Mesendoderm (in vitro differentiated cells): ENCODE data around the gene DGCR2.

Experiments used
- DNase-seq: peaks from one replicate; pipeline ENCODE4 v3.0.0; 2013
- H2AK5ac ChIP-seq: 2 replicates; pipeline ENCODE4 v1.6.1; 2013; ENCODE audit warnings: low read length, inconsistent platforms
- H2BK120ac ChIP-seq: 2 replicates; pipeline ENCODE4 v1.6.1; 2013; ENCODE audit warnings: low read depth, mild to moderate bottlenecking, low read length, moderate library complexity, mixed read lengths
- H2BK15ac ChIP-seq: replicated peaks from 2 replicates; pipeline ENCODE4 v1.6.1; 2013; ENCODE audit warnings: low read depth, mild to moderate bottlenecking, moderate library complexity
- H2BK5ac ChIP-seq: 2 replicates; pipeline ENCODE4 v1.6.1; 2013; ENCODE audit warnings: low read length, inconsistent platforms
- H3K18ac ChIP-seq: 2 replicates; pipeline ENCODE4 v1.6.1; 2013; ENCODE audit warnings: mild to moderate bottlenecking, low read length, mixed read lengths
- H3K23ac ChIP-seq: one replicate; pipeline ENCODE4 v1.6.1; 2013; ENCODE audit warnings: low read length
- H3K27ac ChIP-seq: 2 replicates; pipeline ENCODE4 v1.5.1; 2013; ENCODE audit warnings: low read depth, mild to moderate bottlenecking, inconsistent platforms, low read length, moderate library complexity
- H3K27me3 ChIP-seq: 2 replicates; pipeline ENCODE4 v1.6.1; 2013; ENCODE audit warnings: low read length, control low read depth, mild to moderate bottlenecking, inconsistent platforms; ENCODE audit not compliant: insufficient read depth, poor library complexity
- H3K36me3 ChIP-seq: 2 replicates; pipeline ENCODE4 v1.6.1; 2013; ENCODE audit warnings: low read length, inconsistent platforms; ENCODE audit not compliant: control insufficient read depth, insufficient read depth
- H3K4ac ChIP-seq: one replicate; pipeline ENCODE4 v1.6.1; 2013; ENCODE audit warnings: low read depth, mild to moderate bottlenecking, low read length, moderate library complexity
- H3K4me1 ChIP-seq: 2 replicates; pipeline ENCODE4 v1.6.1; 2013; ENCODE audit warnings: low read depth, low read length, inconsistent platforms; ENCODE audit not compliant: control insufficient read depth
- H3K4me2 ChIP-seq: 2 replicates; pipeline ENCODE4 v1.6.1; 2013; ENCODE audit warnings: low read length
- H3K4me3 ChIP-seq: 2 replicates; pipeline ENCODE4 v1.5.1; 2013; ENCODE audit warnings: mild to moderate bottlenecking, low read length
- H3K56ac ChIP-seq: one replicate; pipeline ENCODE4 v1.6.1; 2013; ENCODE audit warnings: low read length
- H3K79me1 ChIP-seq: 2 replicates; pipeline ENCODE4 v1.6.1; 2013; ENCODE audit warnings: low read length, inconsistent platforms
- H3K79me2 ChIP-seq: 2 replicates; pipeline ENCODE4 v1.6.1; 2013; ENCODE audit warnings: mild to moderate bottlenecking, low read length; ENCODE audit not compliant: control insufficient read depth, insufficient read depth
- H3K9ac ChIP-seq: 2 replicates; pipeline ENCODE4 v1.6.1; 2013; ENCODE audit warnings: low read length, inconsistent platforms
- H4K5ac ChIP-seq: one replicate; pipeline ENCODE4 v1.6.1; 2013; ENCODE audit warnings: low read length
- H4K8ac ChIP-seq: one replicate; pipeline ENCODE4 v1.6.1; 2013; ENCODE audit warnings: low read depth, mild to moderate bottlenecking, control low read depth, low read length, moderate library complexity
- WGBS: extraction: QIAGEN DNeasy Blood & Tissue Kit; methylation state at CpG from one replicate; pipeline ENCODE4 v1.1.7; 2013; ENCODE audit warnings: low lambda C conversion rate, missing lambda C conversion rate; ENCODE audit not compliant: insufficient coverage; ENCODE audit errors: extremely low coverage; 5-methylcytosine and 5-hydroxymethylcytosine counted together

Gene DGCR2

GRCh38 chr22:19106886-19107729 lies 15.1 kb downstream of the DGCR2 start:
- DNase-seq, result no peak

GRCh38 chr22:19105867-19106802 lies 16.1 kb downstream of the DGCR2 start:
- Histone ChIP-seq H3K36me3 (no peaks in the 10 kb centered on the region), H3K56ac (no peak overlapping the region), H3K79me1 (peaks cover 41% of the 10 kb centered on the region), H4K5ac (no peak overlapping the region), H2BK5ac (no peak overlapping the region), H3K27me3 (no peaks in the 10 kb centered on the region), H3K18ac (no peak overlapping the region), H3K4ac (no peak overlapping the region), H2BK120ac (no peak overlapping the region), H3K27ac (no peak overlapping the region), H3K23ac (no peak overlapping the region), H4K8ac (no peak overlapping the region), H2BK15ac (no peak overlapping the region), H3K79me2 (peaks cover 60% of the 10 kb centered on the region), H3K4me2 (no peak overlapping the region), H3K4me3 (no peak overlapping the region), H3K9ac (no peak overlapping the region), H2AK5ac (no peak overlapping the region), H3K4me1 (peaks cover 4% of the 10 kb centered on the region)
- DNase-seq, result peak; percentile 37
- no CpG with 5 or more reads among the region's 18 CpGs for WGBS

More at GRCh38 chr22:19106886-19107729, 15.1 kb downstream of the DGCR2 start:
- peaks cover 44% of the 10 kb centered on the region for H3K79me1 ChIP-seq
- H3K4ac ChIP-seq, result no peak overlapping the region
- H3K56ac ChIP-seq, result no peak overlapping the region
- H4K5ac ChIP-seq, result no peak overlapping the region
- H2BK120ac ChIP-seq, result no peak overlapping the region
- no peak overlapping the region for H4K8ac ChIP-seq
- H3K27me3 ChIP-seq, result no peaks in the 10 kb centered on the region
- H3K23ac ChIP-seq, result no peak overlapping the region
- H3K9ac ChIP-seq, result no peak overlapping the region
- H3K4me3 ChIP-seq, result no peak overlapping the region
- no peak overlapping the region for H3K27ac ChIP-seq
- peaks cover 6% of the 10 kb centered on the region for H3K4me1 ChIP-seq
- H3K4me2 ChIP-seq, result no peak overlapping the region
- no CpG with 5 or more reads among the region's 3 CpGs for WGBS
- H2AK5ac ChIP-seq, result no peak overlapping the region
- H3K18ac ChIP-seq, result no peak overlapping the region
- H2BK5ac ChIP-seq, result no peak overlapping the region
- H3K79me2 ChIP-seq, result peaks cover 64% of the 10 kb centered on the region
- no peak overlapping the region for H2BK15ac ChIP-seq
- H3K36me3 ChIP-seq, result no peaks in the 10 kb centered on the region

GRCh38 chr22:19105456-19105855 lies 16.8 kb downstream of the DGCR2 start:
- no peak overlapping the region for H3K56ac ChIP-seq
- H3K9ac ChIP-seq, result no peak overlapping the region
- H3K23ac ChIP-seq, result no peak overlapping the region
- H2BK120ac ChIP-seq, result no peak overlapping the region
- WGBS, result no CpG with 5 or more reads among the region's 8 CpGs
- no peak overlapping the region for H4K8ac ChIP-seq
- DNase-seq, result no peak
- H3K18ac ChIP-seq, result no peak overlapping the region
- no peak overlapping the region for H3K4me2 ChIP-seq
- H2BK15ac ChIP-seq, result no peak overlapping the region
- no peak overlapping the region for H2AK5ac ChIP-seq
- H3K79me2 ChIP-seq, result peaks cover 61% of the 10 kb centered on the region
- peaks cover 4% of the 10 kb centered on the region for H3K4me1 ChIP-seq
- no peaks in the 10 kb centered on the region for H3K36me3 ChIP-seq
- H3K27me3 ChIP-seq, result no peaks in the 10 kb centered on the region
- H4K5ac ChIP-seq, result no peak overlapping the region
- H3K4me3 ChIP-seq, result no peak overlapping the region
- no peak overlapping the region for H3K4ac ChIP-seq
- no peak overlapping the region for H3K27ac ChIP-seq
- no peak overlapping the region for H2BK5ac ChIP-seq
- H3K79me1 ChIP-seq, result peaks cover 38% of the 10 kb centered on the region

- no CpG with 5 or more reads among the region's 5 CpGs for WGBS
- no peak overlapping the region for H3K27ac ChIP-seq
These were observed 18.1 kb downstream of the DGCR2 start for GRCh38 chr22:19103880-19104821.

GRCh38 chr22:19098157-19098556 lies 24.1 kb downstream of the DGCR2 start:
- H3K9ac ChIP-seq, result no peak overlapping the region
- no peak overlapping the region for H4K5ac ChIP-seq
- H3K4ac ChIP-seq, result no peak overlapping the region
- no peaks in the 10 kb centered on the region for H3K36me3 ChIP-seq
- H2BK5ac ChIP-seq, result no peak overlapping the region
- DNase-seq, result no peak
- no peak overlapping the region for H3K56ac ChIP-seq
- H3K4me2 ChIP-seq, result no peak overlapping the region
- H2BK15ac ChIP-seq, result no peak overlapping the region
- no peak overlapping the region for H3K23ac ChIP-seq
- WGBS, result no CpG with 5 or more reads among the region's 4 CpGs
- no peak overlapping the region for H3K4me3 ChIP-seq
- H3K79me2 ChIP-seq, result peaks cover 12% of the 10 kb centered on the region
- peaks cover 11% of the 10 kb centered on the region for H3K79me1 ChIP-seq
- H2BK120ac ChIP-seq, result no peak overlapping the region
- H3K4me1 ChIP-seq, result no peaks in the 10 kb centered on the region
- H3K18ac ChIP-seq, result no peak overlapping the region
- H3K27ac ChIP-seq, result no peak overlapping the region
- H2AK5ac ChIP-seq, result no peak overlapping the region
- no peak overlapping the region for H4K8ac ChIP-seq
- no peaks in the 10 kb centered on the region for H3K27me3 ChIP-seq

More at GRCh38 chr22:19103880-19104821, 18.1 kb downstream of the DGCR2 start:
- Histone ChIP-seq H3K4ac (no peak overlapping the region), H2BK5ac (no peak overlapping the region), H3K79me1 (peaks cover 33% of the 10 kb centered on the region), H3K36me3 (no peaks in the 10 kb centered on the region), H3K56ac (no peak overlapping the region), H2BK120ac (no peak overlapping the region), H3K4me1 (no peaks in the 10 kb centered on the region), H2BK15ac (no peak overlapping the region), H3K27me3 (no peaks in the 10 kb centered on the region), H3K4me3 (no peak overlapping the region), H3K79me2 (peaks cover 54% of the 10 kb centered on the region), H4K8ac (no peak overlapping the region), H3K4me2 (no peak overlapping the region), H3K23ac (no peak overlapping the region), H4K5ac (no peak overlapping the region), H2AK5ac (no peak overlapping the region), H3K9ac (no peak overlapping the region), H3K18ac (no peak overlapping the region)
- DNase-seq, result no peak
